ENCODE measurements around the gene JTB. TPM values are rescaled to one million over a fixed set of nuclear protein-coding genes. Genes with fewer than 3 reads are reported as not detected.

The JTB gene
- total RNA-seq, 1 experiment from 2014 or later = 123 TPM

DNA sequence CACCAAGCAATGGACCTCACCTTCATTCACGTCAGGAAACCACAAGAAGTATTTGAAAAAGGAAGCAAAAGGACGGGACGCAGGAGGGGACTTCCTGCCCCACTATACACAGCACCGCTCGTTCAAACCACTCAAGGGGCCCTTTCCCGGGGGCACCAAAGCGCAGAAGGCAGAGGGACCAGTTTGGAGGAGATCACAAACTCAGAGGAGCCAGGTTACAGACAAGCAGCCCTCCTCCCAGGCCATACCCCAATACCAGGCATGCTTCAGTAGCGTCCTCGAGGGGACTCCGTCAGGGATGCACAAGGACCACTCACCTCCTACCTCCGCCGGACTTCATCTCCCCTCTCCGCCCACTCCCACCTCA is 19.7 kb downstream of the JTB start:
- intact Hi-C loops (cut with micrococcal nuclease) = no loop called here
- RAD21 ChIA-PET (ENCODE audit: low non-redundant PET in 1 of 2, low total read pairs in 2 of 2, uncharacterized antibody in 2 of 2, unreplicated experiment in 2 of 2) = no interaction called here
- Histone ChIP-seq H3K4me1 (ENCODE audit: control insufficient read depth in 1 of 2, insufficient read depth in 2 of 2, low read length in 2 of 2) (peaks cover 12 to 30% of the 10 kb centered on the region in 2 experiments; a peak in 3 of 4 replicates), H3K9ac (ENCODE audit: low read length) (peak overlapping the region; percentile 81), H4K20me1 (ENCODE audit: insufficient read depth) (no peaks in the 10 kb centered on the region), H3K27ac (ENCODE audit: low read depth, low read length) (peak overlapping the region; percentile 94), H3K36me3 (ENCODE audit: control insufficient read depth in 1 of 2, insufficient read depth in 2 of 2, low read length in 2 of 2) (peaks cover 7 to 15% of the 10 kb centered on the region in 2 experiments; a peak in 2 of 4 replicates), H3K4me3 (replicated peaks in 1 of 2; ENCODE audit: low read depth in 1 of 2, low read length in 2 of 2) (peak overlapping the region; percentile 64 to 88), H2AFZ (ENCODE audit: low read depth, low read length, poor library complexity, severe bottlenecking) (no peak overlapping the region), H3K4me2 (ENCODE audit: low read length) (peak overlapping the region; percentile 87), H3K79me2 (ENCODE audit: insufficient read depth, low read length) (peaks cover 70% of the 10 kb centered on the region), H3K9me2 (ENCODE audit: insufficient read depth) (no peaks in the 10 kb centered on the region), H3K27me3 (ENCODE audit: insufficient read depth, low read length) (no peaks in the 10 kb centered on the region), H3K9me3 (ENCODE audit: control insufficient read depth in 1 of 2, insufficient read depth in 1 of 2, low read depth in 1 of 2, low read length in 2 of 2) (no peaks in the 10 kb centered on the region)
- DNase-seq (ENCODE audit: low read depth, low spot score) (no peak), ATAC-seq (peak; percentile 23)
- POLR2A ChIA-PET = interaction anchor here (1.6 to 2.7 kb wide), 2 partner anchors 13 to 33 kb away, joined by 3 to 7 read pairs; partner anchors contain the start of gene RPS27
- no peak for TF ChIP-seq EGR1 (IDR thresholded peaks at IDR 0.05; ENCODE audit: low read depth)
- TF ChIP-seq, protein P1, sequence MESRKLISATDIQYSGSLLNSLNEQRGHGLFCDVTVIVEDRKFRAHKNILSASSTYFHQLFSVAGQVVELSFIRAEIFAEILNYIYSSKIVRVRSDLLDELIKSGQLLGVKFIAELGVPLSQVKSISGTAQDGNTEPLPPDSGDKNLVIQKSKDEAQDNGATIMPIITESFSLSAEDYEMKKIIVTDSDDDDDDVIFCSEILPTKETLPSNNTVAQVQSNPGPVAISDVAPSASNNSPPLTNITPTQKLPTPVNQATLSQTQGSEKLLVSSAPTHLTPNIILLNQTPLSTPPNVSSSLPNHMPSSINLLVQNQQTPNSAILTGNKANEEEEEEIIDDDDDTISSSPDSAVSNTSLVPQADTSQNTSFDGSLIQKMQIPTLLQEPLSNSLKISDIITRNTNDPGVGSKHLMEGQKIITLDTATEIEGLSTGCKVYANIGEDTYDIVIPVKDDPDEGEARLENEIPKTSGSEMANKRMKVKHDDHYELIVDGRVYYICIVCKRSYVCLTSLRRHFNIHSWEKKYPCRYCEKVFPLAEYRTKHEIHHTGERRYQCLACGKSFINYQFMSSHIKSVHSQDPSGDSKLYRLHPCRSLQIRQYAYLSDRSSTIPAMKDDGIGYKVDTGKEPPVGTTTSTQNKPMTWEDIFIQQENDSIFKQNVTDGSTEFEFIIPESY (IDR thresholded peaks at IDR 0.05; ENCODE audit: extremely low read depth, insufficient replicate concordance, low read length) = no peak
- no peak for TF ChIP-seq ZNF274 (IDR thresholded peaks at IDR 0.05; ENCODE audit: low read depth, low read length)
- TF ChIP-seq, protein P2, sequence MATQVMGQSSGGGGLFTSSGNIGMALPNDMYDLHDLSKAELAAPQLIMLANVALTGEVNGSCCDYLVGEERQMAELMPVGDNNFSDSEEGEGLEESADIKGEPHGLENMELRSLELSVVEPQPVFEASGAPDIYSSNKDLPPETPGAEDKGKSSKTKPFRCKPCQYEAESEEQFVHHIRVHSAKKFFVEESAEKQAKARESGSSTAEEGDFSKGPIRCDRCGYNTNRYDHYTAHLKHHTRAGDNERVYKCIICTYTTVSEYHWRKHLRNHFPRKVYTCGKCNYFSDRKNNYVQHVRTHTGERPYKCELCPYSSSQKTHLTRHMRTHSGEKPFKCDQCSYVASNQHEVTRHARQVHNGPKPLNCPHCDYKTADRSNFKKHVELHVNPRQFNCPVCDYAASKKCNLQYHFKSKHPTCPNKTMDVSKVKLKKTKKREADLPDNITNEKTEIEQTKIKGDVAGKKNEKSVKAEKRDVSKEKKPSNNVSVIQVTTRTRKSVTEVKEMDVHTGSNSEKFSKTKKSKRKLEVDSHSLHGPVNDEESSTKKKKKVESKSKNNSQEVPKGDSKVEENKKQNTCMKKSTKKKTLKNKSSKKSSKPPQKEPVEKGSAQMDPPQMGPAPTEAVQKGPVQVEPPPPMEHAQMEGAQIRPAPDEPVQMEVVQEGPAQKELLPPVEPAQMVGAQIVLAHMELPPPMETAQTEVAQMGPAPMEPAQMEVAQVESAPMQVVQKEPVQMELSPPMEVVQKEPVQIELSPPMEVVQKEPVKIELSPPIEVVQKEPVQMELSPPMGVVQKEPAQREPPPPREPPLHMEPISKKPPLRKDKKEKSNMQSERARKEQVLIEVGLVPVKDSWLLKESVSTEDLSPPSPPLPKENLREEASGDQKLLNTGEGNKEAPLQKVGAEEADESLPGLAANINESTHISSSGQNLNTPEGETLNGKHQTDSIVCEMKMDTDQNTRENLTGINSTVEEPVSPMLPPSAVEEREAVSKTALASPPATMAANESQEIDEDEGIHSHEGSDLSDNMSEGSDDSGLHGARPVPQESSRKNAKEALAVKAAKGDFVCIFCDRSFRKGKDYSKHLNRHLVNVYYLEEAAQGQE (IDR thresholded peaks at IDR 0.05; ENCODE audit: low read depth) = no peak
- TF ChIP-seq ELF1 (IDR thresholded peaks at IDR 0.05; ENCODE audit: borderline replicate concordance, low read depth) = no peak
- no peak for TF ChIP-seq SRF (IDR thresholded peaks at IDR 0.05; ENCODE audit: low read depth)
- no TSS peak for BruUV-seq (replicated peaks)
- CTCF ChIA-PET = interaction anchor here (1.5 kb wide), 1 partner anchor 10 kb away, joined by 7 read pairs; the partner anchor contains the start of gene CREB3L4

Measured in HCT116 (cell line).